Upper lobe of left lung (tissue), 4 donors: ENCODE data around the gene DNMT3L.

ENCODE experiments used
- CTCF ChIP-seq, 6 experiments: fragments of 450-650 bp in 4 of 6; fragments of 200-600 bp in 2 of 6; sonication (generic) in 2 of 6; IDR thresholded peaks; one replicate each; pipeline ENCODE4 v1.5.1; 2016 to 2019; ENCODE audit warnings: antibody characterized with exemption in 6 of 6
- EP300 ChIP-seq, 4 donors: sonication (generic); formaldehyde crosslinking; IDR thresholded peaks; one replicate each; pipeline ENCODE4 v1.5.1; 2017; ENCODE audit warnings: antibody characterized with exemption in 4 of 4, control low read depth in 2 of 4
- POLR2A ChIP-seq, 4 donors: fragments of 450-650 bp; IDR thresholded peaks; one replicate each; pipeline ENCODE4 v1.5.1; 2016 to 2017; ENCODE audit warnings: antibody characterized with exemption in 4 of 4, mild to moderate bottlenecking in 2 of 4
- POLR2AphosphoS5 ChIP-seq, 2 donors: sonication (generic); formaldehyde crosslinking; IDR thresholded peaks; one replicate each; pipeline ENCODE4 v1.5.1; 2017; ENCODE audit warnings: antibody characterized with exemption in 2 of 2

GRCh38 chr21:44267655-44268142 is 6.0 kb upstream of the DNMT3L start:
- TF ChIP-seq CTCF (IDR thresholded peaks at IDR 0.05) (peak in 1 of 6 experiments; percentile 10), EP300 (IDR thresholded peaks at IDR 0.05) (no peak), POLR2AphosphoS5 (IDR thresholded peaks at IDR 0.05) (no peak), POLR2A (IDR thresholded peaks at IDR 0.05) (no peak)
